GOT3 (cell line): ENCODE measurements around the gene TUBGCP2.

ENCODE experiments used
- DNase-seq: peaks from one replicate; lab custom pipeline; 2025; ENCODE audit warnings: mixed read lengths; lab: John Stamatoyannopoulos, UW

Gene TUBGCP2, protein sequence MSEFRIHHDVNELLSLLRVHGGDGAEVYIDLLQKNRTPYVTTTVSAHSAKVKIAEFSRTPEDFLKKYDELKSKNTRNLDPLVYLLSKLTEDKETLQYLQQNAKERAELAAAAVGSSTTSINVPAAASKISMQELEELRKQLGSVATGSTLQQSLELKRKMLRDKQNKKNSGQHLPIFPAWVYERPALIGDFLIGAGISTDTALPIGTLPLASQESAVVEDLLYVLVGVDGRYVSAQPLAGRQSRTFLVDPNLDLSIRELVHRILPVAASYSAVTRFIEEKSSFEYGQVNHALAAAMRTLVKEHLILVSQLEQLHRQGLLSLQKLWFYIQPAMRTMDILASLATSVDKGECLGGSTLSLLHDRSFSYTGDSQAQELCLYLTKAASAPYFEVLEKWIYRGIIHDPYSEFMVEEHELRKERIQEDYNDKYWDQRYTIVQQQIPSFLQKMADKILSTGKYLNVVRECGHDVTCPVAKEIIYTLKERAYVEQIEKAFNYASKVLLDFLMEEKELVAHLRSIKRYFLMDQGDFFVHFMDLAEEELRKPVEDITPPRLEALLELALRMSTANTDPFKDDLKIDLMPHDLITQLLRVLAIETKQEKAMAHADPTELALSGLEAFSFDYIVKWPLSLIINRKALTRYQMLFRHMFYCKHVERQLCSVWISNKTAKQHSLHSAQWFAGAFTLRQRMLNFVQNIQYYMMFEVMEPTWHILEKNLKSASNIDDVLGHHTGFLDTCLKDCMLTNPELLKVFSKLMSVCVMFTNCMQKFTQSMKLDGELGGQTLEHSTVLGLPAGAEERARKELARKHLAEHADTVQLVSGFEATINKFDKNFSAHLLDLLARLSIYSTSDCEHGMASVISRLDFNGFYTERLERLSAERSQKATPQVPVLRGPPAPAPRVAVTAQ

DNA sequence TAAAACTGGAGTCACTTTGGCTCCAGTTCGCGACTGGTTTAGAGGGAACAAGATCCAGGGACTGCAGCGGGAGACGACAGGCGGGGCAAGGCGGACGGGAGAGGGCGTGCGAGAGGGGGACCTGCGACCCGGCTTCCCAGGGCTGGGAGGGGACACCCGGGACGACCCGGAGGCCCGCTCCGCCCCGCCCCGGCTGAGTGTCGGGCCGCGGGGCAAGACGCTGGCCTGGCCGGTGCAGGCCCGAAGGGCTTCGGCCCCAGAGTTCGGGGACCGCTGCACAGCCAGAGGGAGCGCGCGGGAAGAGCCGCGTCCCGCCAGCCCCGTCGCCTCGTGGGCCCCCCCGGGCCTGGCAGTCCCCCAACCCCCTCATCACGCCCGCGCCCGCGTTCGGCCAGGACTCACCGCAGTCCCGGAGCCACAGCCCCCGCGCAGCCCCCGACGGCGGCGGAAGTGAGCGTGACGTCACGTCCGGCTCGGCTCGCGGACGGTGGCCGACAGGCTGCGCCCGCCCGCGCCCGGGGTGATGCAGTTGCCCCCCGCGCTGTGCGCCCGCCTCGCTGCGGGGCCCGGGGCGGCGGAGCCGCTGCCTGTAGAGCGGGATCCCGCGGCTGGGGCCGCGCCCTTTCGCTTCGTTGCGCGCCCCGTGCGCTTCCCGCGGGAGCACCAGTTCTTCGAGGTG lies at the start of gene TUBGCP2, which contains the start of gene ZNF511:
TSS of gene TUBGCP2 (minus strand) at position 452 of the 679 bp plus-strand sequence. CDS start 5,931 bp downstream, outside the sequence.
TSS of gene ZNF511 (plus strand) at position 494 of the 679 bp plus-strand sequence. CDS start at position 524, 30 bp downstream.
- DNase-seq: peak; percentile 87

DNA sequence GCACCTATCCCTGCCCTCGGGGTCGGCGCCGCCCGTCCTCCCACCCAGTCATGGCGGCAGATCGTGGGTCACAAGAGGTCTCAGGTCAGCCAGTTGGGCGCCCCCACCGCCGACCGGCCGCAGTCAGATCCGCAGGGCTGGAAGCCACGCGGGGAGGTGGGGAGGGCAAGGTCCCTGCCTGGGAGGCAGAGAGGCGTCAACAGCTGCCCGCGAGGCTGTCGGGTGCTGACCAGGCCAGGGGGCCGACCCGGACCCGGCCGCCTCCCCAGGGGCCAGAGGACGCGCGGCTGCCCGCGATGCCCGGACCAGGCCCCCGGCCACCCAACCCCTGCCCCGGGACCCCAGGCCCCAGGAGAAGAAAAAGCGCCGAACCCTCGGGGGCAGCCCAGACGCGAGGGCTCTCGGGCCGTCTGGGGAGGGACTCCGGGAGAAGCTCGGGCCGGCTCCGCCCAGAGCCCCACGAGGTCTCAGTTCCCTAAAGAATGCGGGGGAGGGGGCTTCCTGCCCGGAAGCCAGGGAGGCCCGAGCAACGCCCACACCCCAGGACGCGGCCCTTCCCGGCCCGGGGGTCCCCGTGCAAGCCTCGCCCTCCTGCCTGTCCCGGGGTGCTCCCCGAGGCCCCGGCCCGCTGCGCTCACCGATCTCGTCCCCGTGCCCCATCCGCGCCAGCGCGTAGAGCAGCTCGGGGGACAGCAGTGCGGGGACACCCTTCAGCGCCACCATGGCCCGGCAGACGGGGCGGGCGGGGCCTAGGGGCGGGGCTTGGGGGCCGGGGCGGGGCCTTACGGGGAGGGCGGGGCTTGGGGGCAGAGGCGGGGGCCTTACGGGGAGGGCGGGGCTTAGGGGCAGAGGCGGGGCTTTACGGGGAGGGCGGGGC lies 48.9 kb upstream of the TUBGCP2 start, which contains the start of gene FUOM:
TSS of gene FUOM (minus strand) at position 735 of the 877 bp plus-strand sequence. CDS start at position 723, 12 bp downstream.
- no peak for DNase-seq

- DNase-seq: no peak
Observed at GRCh38 chr10:133356549-133357284, 48.0 kb upstream of the TUBGCP2 start.

GRCh38 chr10:133355991-133356390 lies 47.3 kb upstream of the TUBGCP2 start:
- DNase-seq: no peak

DNA sequence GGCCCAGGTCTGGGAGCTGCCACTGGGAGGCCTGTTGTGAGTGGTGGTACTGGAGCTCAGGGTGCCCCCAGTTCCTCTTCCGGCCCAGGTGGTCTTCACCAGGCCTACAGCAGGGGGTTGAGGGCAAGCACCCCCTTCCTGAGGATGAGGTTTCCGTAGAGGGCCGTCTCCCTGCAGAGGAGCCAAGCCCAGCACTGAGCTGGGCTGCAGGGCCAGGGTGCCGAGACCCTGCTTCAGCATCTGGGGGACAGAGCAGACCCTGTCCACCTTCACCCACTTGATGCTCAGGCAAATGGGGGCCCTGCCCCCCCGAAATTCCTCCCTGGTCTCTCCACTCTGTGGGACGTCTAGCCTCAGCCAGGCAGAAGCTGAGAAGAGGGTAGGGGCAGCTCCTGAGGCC lies 46.6 kb upstream of the TUBGCP2 start:
- no peak for DNase-seq

DNA sequence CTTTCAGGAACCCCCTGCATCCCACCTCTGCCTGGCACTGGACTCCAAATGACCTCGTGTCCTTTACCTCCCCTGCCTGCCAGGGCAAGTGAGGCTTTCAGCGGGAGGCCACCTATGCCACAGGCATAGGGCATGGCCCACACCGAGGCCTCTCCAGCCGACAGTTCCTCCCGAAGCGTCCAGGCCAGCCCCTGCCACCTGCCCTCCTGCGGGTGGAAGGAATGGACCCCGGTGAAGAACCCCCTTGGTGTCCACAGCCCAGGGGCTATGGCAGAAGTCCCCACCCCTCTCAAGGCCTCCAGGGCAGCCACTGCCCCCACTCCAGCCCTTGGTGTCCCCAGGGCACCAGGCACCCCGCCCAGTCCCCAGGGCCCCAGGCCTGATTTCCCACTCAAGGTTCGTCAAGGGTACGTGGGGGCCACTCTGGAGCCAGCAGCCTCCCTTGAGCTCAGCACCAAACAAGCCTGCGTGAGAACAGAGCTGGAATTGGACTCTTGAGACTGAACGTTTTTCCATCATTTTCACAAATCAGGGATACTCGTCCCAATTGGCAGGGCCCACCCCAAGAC lies 46.1 kb upstream of the TUBGCP2 start:
- DNase-seq: no peak

DNA sequence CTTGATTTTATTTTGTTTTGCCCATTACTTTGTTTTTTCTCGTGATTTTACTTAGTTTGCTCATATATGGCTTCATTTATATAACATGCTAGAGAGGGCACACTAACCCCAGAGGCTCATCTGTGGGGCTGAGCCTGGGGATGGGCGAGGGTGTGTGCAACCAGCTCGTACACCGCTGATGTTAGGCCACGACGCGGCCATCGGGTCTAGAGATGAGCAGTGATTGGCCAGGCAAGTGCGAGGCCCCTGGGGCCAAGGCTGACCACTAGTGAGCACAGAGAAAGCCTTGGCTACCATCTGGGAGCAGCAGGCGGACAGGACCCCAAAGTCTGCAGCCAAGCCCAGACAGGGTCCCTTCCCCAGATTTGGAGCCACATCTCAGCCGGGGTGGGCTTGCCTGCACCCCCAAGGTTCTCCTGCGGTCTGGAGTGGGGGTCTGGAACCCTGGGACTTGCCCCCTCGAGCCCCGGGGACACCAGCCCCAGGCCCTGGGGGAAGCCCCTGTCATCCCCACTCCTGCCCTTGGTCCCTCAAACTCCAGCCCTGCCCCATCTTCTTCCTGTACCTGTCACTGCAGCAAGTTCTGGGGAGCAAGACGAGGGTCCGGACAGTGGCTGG lies 45.4 kb upstream of the TUBGCP2 start:
- DNase-seq: no peak

DNA sequence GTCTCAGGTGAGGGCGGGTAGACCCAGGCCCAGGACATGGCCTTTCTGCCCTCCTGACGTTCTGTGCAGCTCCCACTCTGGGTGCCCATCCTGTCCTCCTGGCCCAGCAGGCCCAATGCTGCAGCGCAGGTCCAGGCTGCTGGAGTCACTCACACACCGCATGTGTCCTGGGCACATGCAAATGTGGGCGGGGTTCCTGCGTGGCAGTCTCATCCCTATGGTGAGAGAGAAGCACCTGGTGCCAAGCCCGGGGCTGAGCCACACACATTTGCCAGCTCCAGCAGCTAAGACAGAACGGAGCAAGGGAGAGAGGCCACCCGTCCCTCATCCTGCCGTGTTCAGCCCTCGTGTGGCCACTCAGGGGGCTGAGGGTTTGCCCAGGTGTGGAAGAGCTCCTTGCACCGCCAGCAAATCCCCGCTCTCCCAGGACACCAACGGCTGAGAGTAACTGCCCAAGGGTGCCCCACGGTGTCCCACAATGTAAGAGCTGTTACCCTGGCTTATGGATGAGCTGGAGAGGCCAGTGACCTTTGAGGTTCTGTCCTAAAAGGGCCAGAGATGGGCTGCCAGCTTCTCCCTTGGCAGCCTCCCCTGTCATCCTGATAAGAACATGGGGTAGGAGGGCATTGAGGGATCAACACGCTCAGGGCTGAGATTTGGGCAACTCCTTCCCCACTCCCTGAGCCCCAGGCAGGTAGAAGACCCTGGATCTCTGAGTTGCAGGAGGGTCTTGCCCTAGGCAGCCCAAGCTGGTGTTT lies 44.7 kb upstream of the TUBGCP2 start:
- no peak for DNase-seq

- DNase-seq: no peak
Observed at GRCh38 chr10:133351408-133352318, 43.0 kb upstream of the TUBGCP2 start.

DNA sequence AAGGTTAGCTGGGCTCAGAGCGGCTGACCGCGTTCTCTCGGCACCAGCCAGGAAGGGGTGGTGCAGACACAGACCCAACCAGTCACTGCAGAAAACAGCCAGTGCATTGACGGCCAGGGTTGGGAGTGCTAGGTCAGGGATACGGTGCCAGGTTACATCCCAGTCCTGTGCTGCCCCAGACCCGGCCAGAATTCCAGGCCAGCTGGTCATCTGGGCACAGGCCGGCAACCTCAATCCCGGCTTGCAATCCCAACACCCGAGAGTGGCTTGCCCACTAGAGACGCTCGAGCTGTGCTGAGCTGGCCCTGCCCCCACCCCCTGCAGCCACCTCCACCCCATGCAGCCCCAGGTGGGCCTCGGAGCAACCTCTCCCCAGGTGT lies 42.3 kb upstream of the TUBGCP2 start:
- no peak for DNase-seq

DNA sequence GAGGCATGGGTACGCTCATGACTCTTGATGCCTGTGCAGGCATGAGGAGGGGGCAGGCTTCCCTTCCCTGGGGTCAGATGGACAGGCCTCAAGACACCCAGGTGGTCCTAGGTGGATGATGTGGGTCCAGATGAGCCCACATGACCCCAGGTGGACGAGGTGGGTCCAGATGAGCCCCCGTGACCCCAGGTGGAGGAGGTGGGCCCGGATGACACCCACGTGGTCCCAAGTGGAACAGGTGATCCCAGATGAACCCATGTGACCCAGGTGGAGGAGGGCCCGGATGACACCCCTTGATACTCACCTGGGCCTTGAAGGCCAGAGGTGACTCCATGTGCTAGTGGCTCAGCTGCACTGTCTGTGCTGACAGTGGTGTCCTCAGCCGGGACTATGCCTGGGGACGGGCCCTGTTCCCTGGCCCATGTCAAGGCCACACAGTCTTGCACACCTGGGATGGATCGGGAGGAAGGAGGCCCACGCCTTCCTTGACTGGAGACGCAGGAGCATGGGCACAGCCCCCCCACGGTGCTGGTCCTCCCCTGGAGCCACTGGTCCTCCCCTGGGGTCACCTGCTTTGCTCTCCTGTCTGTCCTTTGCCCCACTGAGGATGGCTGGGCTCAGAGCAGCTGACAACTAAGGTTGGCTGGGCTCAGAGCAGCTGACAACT lies 41.7 kb upstream of the TUBGCP2 start:
- no peak for DNase-seq

DNA sequence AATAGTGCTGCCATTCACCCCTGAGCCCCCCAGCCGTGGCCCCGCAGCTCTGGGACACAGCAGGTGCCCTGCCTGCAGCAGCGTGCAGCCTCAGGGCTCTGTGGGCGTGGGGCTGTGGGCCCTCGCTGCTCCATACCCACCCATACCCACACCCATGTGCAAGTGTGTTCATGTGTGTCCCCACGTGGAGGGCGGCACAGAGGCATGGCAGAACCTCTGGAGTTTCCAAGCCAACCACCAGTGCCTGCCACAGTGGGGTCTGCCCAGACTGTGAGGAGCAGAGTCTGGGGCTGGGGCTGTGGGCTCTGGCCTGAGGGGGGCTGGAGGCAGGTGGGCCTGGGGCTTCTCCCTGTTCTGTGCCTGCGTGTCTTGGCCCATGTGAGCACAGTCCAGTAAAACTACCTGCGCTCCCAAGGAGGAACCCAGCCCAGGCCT lies 40.9 kb upstream of the TUBGCP2 start:
- no peak for DNase-seq

GRCh38 chr10:133349160-133349568 lies 40.5 kb upstream of the TUBGCP2 start:
- DNase-seq: no peak

GRCh38 chr10:133347710-133348517 lies 39.2 kb upstream of the TUBGCP2 start:
- DNase-seq: no peak

GRCh38 chr10:133346413-133346812 lies 37.7 kb upstream of the TUBGCP2 start:
- no peak for DNase-seq

DNA sequence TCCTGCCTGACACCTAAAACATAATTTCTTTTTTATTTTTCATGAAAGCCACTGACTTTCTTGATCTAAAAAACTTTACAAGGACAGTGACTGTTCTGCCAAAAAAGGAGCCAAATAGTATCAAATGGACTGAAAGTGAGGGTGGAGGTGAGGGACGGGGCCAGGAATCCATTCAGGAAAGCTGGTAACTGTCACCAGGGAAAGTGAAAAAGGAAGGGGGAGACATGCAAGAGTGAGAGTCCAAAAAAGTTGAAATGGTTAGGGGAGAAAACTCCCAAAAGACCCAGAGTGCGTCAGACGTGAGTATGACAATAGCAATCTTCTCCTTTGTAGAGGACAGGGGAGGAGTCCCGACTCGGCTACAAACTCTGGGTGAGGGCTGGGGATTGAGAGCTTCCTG lies 35.6 kb upstream of the TUBGCP2 start:
- no peak for DNase-seq
